Activated CD4-positive, alpha-beta T cell treated with anti-CD3 and anti-CD28 coated beads, Interleukin-2, amount 50 U/mL, for 1 hour (primary cell): Measurements from ENCODE around the gene TMEM8B.
"Not testable (repeated sequence)": the region's sequence is repeated elsewhere in the genome, so short reads cannot be mapped to it uniquely, and the experiment has no call there.

ENCODE experiments used
- DNase-seq: peaks from one replicate; pipeline ENCODE4 v3.0.0-alpha.2; 2020

The TMEM8B gene

GRCh38 chr9:35907711-35908503, 78.9 kb downstream of the TMEM8B start:
- no peak for DNase-seq

- DNase-seq: no peak
Measured at GRCh38 chr9:35908504-35909125, 79.6 kb downstream of the TMEM8B start.

- DNase-seq: no peak
Measured at GRCh38 chr9:35909274-35909673, 80.2 kb downstream of the TMEM8B start, which contains the start of gene SPAAR. Gene SPAAR, plus strand, starts transcription at chr9:35909490. Its CDS starts 974 bp downstream, at chr9:35910464.

- no peak for DNase-seq
Measured at GRCh38 chr9:35909687-35910612, 80.9 kb downstream of the TMEM8B start.

GRCh38 chr9:35910613-35911359, 81.8 kb downstream of the TMEM8B start:
- DNase-seq: peak; percentile 41

GRCh38 chr9:35911690-35912089, 82.7 kb downstream of the TMEM8B start:
- no peak for DNase-seq

- DNase-seq: no peak
Measured at GRCh38 chr9:35912791-35913400, 83.9 kb downstream of the TMEM8B start.

- DNase-seq: not testable (repeated sequence)
Measured at GRCh38 chr9:35913429-35913828, 84.4 kb downstream of the TMEM8B start.

- DNase-seq: no peak
Measured at GRCh38 chr9:35914301-35914807, 85.3 kb downstream of the TMEM8B start.
